SU-DHL-6 (cell line): ENCODE data around the gene SMIM15.

ENCODE experiments used
- H2AFZ ChIP-seq: fragments of 200-600 bp; sonication (generic); 2 replicates; pipeline ENCODE4 v1.6.1; 2014; ENCODE audit warnings: low read depth, mild to moderate bottlenecking, moderate library complexity, mixed read lengths, antibody characterized with exemption, low read length; ENCODE audit not compliant: severe bottlenecking
- H3F3A ChIP-seq: fragments of 200-600 bp; shearing (Covaris generic); 2 replicates; pipeline ENCODE4 v1.6.0; 2016; ENCODE audit warnings: antibody characterized with exemption, mild to moderate bottlenecking; ENCODE audit not compliant: insufficient read depth
- H3K27ac ChIP-seq: fragments of 200-600 bp; sonication (generic); 2 replicates; pipeline ENCODE4 v1.5.1; 2016; ENCODE audit warnings: low read depth, mild to moderate bottlenecking, low read length, moderate library complexity, mixed read lengths
- H3K27me3 ChIP-seq: fragments of 200-600 bp; sonication (generic), shearing (Covaris generic); 2 replicates; pipeline ENCODE4 v1.6.0; 2014; ENCODE audit warnings: mild to moderate bottlenecking, low read length
- H3K36me3 ChIP-seq: fragments of 200-600 bp; sonication (generic); 2 replicates; pipeline ENCODE4 v1.6.1; 2014; ENCODE audit warnings: mild to moderate bottlenecking, low read length, mixed read lengths
- H3K4me2 ChIP-seq: fragments of 300-600, 200-600 bp; shearing (Covaris generic), sonication (generic); 2 replicates; pipeline ENCODE4 v1.6.0; 2014; ENCODE audit warnings: low read length, low read depth, mild to moderate bottlenecking; ENCODE audit not compliant: poor library complexity, severe bottlenecking
- H3K4me3 ChIP-seq: fragments of 200-600 bp; sonication (generic); 2 replicates; pipeline ENCODE4 v1.5.1; 2014; ENCODE audit warnings: antibody characterized with exemption, low read length, mild to moderate bottlenecking, mixed read lengths; ENCODE audit not compliant: insufficient read depth, poor library complexity, severe bottlenecking
- H3K79me2 ChIP-seq: fragments of 200-600 bp; sonication (generic); 2 replicates; pipeline ENCODE4 v1.6.1; 2014; ENCODE audit warnings: mild to moderate bottlenecking, low read length, moderate library complexity; ENCODE audit not compliant: insufficient read depth
- H3K9ac ChIP-seq: fragments of 200-600 bp; sonication (generic); 2 replicates; pipeline ENCODE4 v1.7.0; 2014; ENCODE audit warnings: mild to moderate bottlenecking, low read length
- H3K9me2 ChIP-seq: fragments of 200-600 bp; sonication (generic); replicated peaks from 2 replicates; pipeline ENCODE4 v1.6.1; 2014; ENCODE audit warnings: low read length; ENCODE audit not compliant: insufficient read depth
- H3K9me3 ChIP-seq: fragments of 200-600 bp; sonication (generic); 2 replicates; pipeline ENCODE4 v1.6.1; 2014; ENCODE audit warnings: low read length, mixed read lengths; ENCODE audit not compliant: insufficient read depth
- H4K20me1 ChIP-seq: fragments of 200-600 bp; sonication (generic); 2 replicates; pipeline ENCODE4 v1.6.1; 2014; ENCODE audit warnings: low read depth, mild to moderate bottlenecking, antibody characterized with exemption, low read length, moderate library complexity, mixed read lengths
- CTCF ChIP-seq: fragments of 200-600 bp; sonication (generic); IDR thresholded peaks from one replicate; pipeline ENCODE4 v1.5.1; 2017; ENCODE audit warnings: antibody characterized with exemption, mild to moderate bottlenecking, low read length, moderate library complexity; ENCODE audit not compliant: insufficient read depth, poor library complexity, severe bottlenecking
- EZH2phosphoT487 ChIP-seq: fragments of 200-600 bp; sonication (generic), shearing (Covaris generic); conservative IDR thresholded peaks from 2 replicates; pipeline ENCODE4 v1.6.1; 2018; ENCODE audit warnings: mild to moderate bottlenecking, antibody characterized with exemption, low read length, moderate library complexity, mixed read lengths

The SMIM15 gene

GRCh38 chr5:61162832-61163567 is 732 bp upstream of the SMIM15 start:
- Histone ChIP-seq H2AFZ (peak overlapping the region; percentile 93), H3K79me2 (peaks cover 27% of the 10 kb centered on the region), H3K27me3 (no peaks in the 10 kb centered on the region), H3K9me2 (no peaks in the 10 kb centered on the region), H3K27ac (peak overlapping the region; percentile 28; the same call in 1 of the 2 replicates), H3K9me3 (no peaks in the 10 kb centered on the region), H3K9ac (peak overlapping the region; percentile 77), H3F3A (peaks cover 4% of the 10 kb centered on the region; the same call in 1 of the 2 replicates), H3K4me3 (peak overlapping the region; percentile 62), H4K20me1 (no peaks in the 10 kb centered on the region), H3K4me2 (peak overlapping the region; percentile 91), H3K36me3 (peaks cover 16% of the 10 kb centered on the region)
- no peak for TF ChIP-seq EZH2phosphoT487
- no peak for TF ChIP-seq CTCF

- Histone ChIP-seq H3K27me3 (no peaks in the 10 kb centered on the region), H3K36me3 (peaks cover 22% of the 10 kb centered on the region), H3K79me2 (peaks cover 27% of the 10 kb centered on the region), H4K20me1 (no peaks in the 10 kb centered on the region), H3K9ac (no peak overlapping the region), H3F3A (peaks cover 4% of the 10 kb centered on the region; the same call in 1 of the 2 replicates), H2AFZ (no peak overlapping the region), H3K9me3 (no peaks in the 10 kb centered on the region), H3K4me2 (peak overlapping the region; percentile 91), H3K27ac (no peak overlapping the region), H3K9me2 (no peaks in the 10 kb centered on the region), H3K4me3 (peak overlapping the region; percentile 62)
- TF ChIP-seq CTCF (no peak), EZH2phosphoT487 (no peak)
These were observed 1.8 kb downstream of the SMIM15 start for GRCh38 chr5:61160497-61160896.

GRCh38 chr5:61159836-61160235 is 2.4 kb downstream of the SMIM15 start:
- H3K9ac ChIP-seq: no peak overlapping the region
- H3K4me2 ChIP-seq: peak overlapping the region; percentile 91
- H2AFZ ChIP-seq: no peak overlapping the region
- no peaks in the 10 kb centered on the region for H3K9me2 ChIP-seq
- H3K27me3 ChIP-seq: no peaks in the 10 kb centered on the region
- peaks cover 22% of the 10 kb centered on the region for H3K36me3 ChIP-seq
- H3F3A ChIP-seq: peaks cover 4% of the 10 kb centered on the region; the same call in 1 of the 2 replicates
- no peak overlapping the region for H3K4me3 ChIP-seq
- no peak overlapping the region for H3K27ac ChIP-seq
- peaks cover 27% of the 10 kb centered on the region for H3K79me2 ChIP-seq
- TF ChIP-seq CTCF (no peak), EZH2phosphoT487 (no peak)
- H4K20me1 ChIP-seq: no peaks in the 10 kb centered on the region
- no peaks in the 10 kb centered on the region for H3K9me3 ChIP-seq
